Activated CD4-positive, alpha-beta T cell treated with anti-CD3 and anti-CD28 coated beads for 1 hour (primary cell): ENCODE measurements around the gene SLC27A5.
A peak's percentile ranks its signal among the peaks of the same experiment; 100 is the strongest.
"Not testable (repeated sequence)": the region's sequence is repeated elsewhere in the genome, so short reads cannot be mapped to it uniquely, and the experiment has no call there.

ENCODE experiments used
- DNase-seq: peaks from one replicate; pipeline ENCODE4 v3.0.0-alpha.2; 2020

The SLC27A5 gene

GRCh38 chr19:58466089-58466759, 45.6 kb downstream of the SLC27A5 start:
- no peak for DNase-seq

- DNase-seq = no peak
Measured at GRCh38 chr19:58460039-58460438, 51.8 kb downstream of the SLC27A5 start.

GRCh38 chr19:58456111-58456510, 55.7 kb downstream of the SLC27A5 start:
- no peak for DNase-seq

- DNase-seq = no peak
Measured at GRCh38 chr19:58455306-58455705, 56.5 kb downstream of the SLC27A5 start.

- no peak for DNase-seq
Measured at GRCh38 chr19:58453743-58454142, 58.0 kb downstream of the SLC27A5 start.

GRCh38 chr19:58451358-58452101, 60.3 kb downstream of the SLC27A5 start, which contains the start of gene ZNF324B:
TSS of gene ZNF324B (plus strand) at chr19:58451622. CDS start at chr19:58453702, 2,080 bp downstream.
- peak; percentile 93 for DNase-seq

- DNase-seq = no peak
Measured at GRCh38 chr19:58450856-58451357, 60.9 kb downstream of the SLC27A5 start.

- not testable (repeated sequence) for DNase-seq
Measured at GRCh38 chr19:58449980-58450379, 61.8 kb downstream of the SLC27A5 start.

- not testable (repeated sequence) for DNase-seq
Measured at GRCh38 chr19:58448860-58449259, 62.9 kb downstream of the SLC27A5 start.
